Mucosa of rectum (tissue), 2 donors: ENCODE results near the gene CDKAL1.

Experiments
- H3K27ac ChIP-seq, 2 donors: one replicate each; pipeline ENCODE4 v1.7.0; 2013; ENCODE audit warnings: inconsistent platforms in 2 of 2, low read depth in 2 of 2, low read length in 2 of 2
- H3K27me3 ChIP-seq, 2 donors: one replicate each; pipeline ENCODE4 v1.7.0; 2013; ENCODE audit warnings: low read length in 2 of 2; ENCODE audit not compliant: control insufficient read depth in 2 of 2, insufficient read depth in 2 of 2
- H3K36me3 ChIP-seq, 2 donors: one replicate each; pipeline ENCODE4 v1.7.0; 2013; ENCODE audit warnings: low read length in 2 of 2; ENCODE audit not compliant: control insufficient read depth in 2 of 2, insufficient read depth in 2 of 2
- H3K4me1 ChIP-seq, 2 donors: one replicate each; pipeline ENCODE4 v1.7.0; 2013; ENCODE audit warnings: low read length in 2 of 2, mild to moderate bottlenecking in 1 of 2; ENCODE audit not compliant: control insufficient read depth in 2 of 2, insufficient read depth in 2 of 2
- H3K4me3 ChIP-seq, 2 donors: one replicate each; pipeline ENCODE4 v1.7.0; 2013; ENCODE audit warnings: low read length in 2 of 2
- H3K9ac ChIP-seq, 2 donors: one replicate each; pipeline ENCODE4 v1.7.0; 2013; ENCODE audit warnings: low read length in 2 of 2, low read depth in 1 of 2, mild to moderate bottlenecking in 1 of 2
- H3K9me3 ChIP-seq, 2 donors: one replicate each; pipeline ENCODE4 v1.7.0; 2013; ENCODE audit warnings: low read length in 2 of 2; ENCODE audit not compliant: control insufficient read depth in 2 of 2
- donor health status: healthy.
- donor health status: Normal muscosa, but diverticular disease.

The CDKAL1 gene

GRCh38 chr6:21271428-21272155, 737.3 kb downstream of the CDKAL1 start:
- Histone ChIP-seq H3K4me3 (no peak overlapping the region), H3K27ac (no peak overlapping the region), H3K27me3 (no peaks in the 10 kb centered on the region), H3K9me3 (no peaks in the 10 kb centered on the region), H3K9ac (no peak overlapping the region), H3K4me1 (no peaks in the 10 kb centered on the region), H3K36me3 (no peaks in the 10 kb centered on the region)

- Histone ChIP-seq H3K36me3 (no peaks in the 10 kb centered on the region), H3K27me3 (no peaks in the 10 kb centered on the region), H3K27ac (no peak overlapping the region), H3K4me1 (no peaks in the 10 kb centered on the region), H3K4me3 (no peak overlapping the region), H3K9me3 (no peaks in the 10 kb centered on the region), H3K9ac (no peak overlapping the region)
These were observed 739.2 kb downstream of the CDKAL1 start for GRCh38 chr6:21273451-21273850.

- Histone ChIP-seq H3K36me3 (no peaks in the 10 kb centered on the region), H3K9ac (no peak overlapping the region), H3K27me3 (no peaks in the 10 kb centered on the region), H3K27ac (no peak overlapping the region), H3K9me3 (no peaks in the 10 kb centered on the region), H3K4me3 (no peak overlapping the region), H3K4me1 (no peaks in the 10 kb centered on the region)
These were observed 740.6 kb downstream of the CDKAL1 start for GRCh38 chr6:21274851-21275250.

- H3K9ac ChIP-seq: no peak overlapping the region
- no peak overlapping the region for H3K4me3 ChIP-seq
- H3K36me3 ChIP-seq: no peaks in the 10 kb centered on the region
- H3K27me3 ChIP-seq: no peaks in the 10 kb centered on the region
- H3K27ac ChIP-seq: no peak overlapping the region
- no peaks in the 10 kb centered on the region for H3K4me1 ChIP-seq
- H3K9me3 ChIP-seq: no peaks in the 10 kb centered on the region
These were observed 743.5 kb downstream of the CDKAL1 start for GRCh38 chr6:21277601-21278374.

GRCh38 chr6:21278375-21278745, 744.1 kb downstream of the CDKAL1 start:
- Histone ChIP-seq H3K27me3 (no peaks in the 10 kb centered on the region), H3K4me1 (no peaks in the 10 kb centered on the region), H3K9me3 (no peaks in the 10 kb centered on the region), H3K36me3 (no peaks in the 10 kb centered on the region), H3K27ac (no peak overlapping the region), H3K4me3 (no peak overlapping the region), H3K9ac (no peak overlapping the region)

- Histone ChIP-seq H3K9me3 (no peaks in the 10 kb centered on the region), H3K36me3 (no peaks in the 10 kb centered on the region), H3K27ac (no peak overlapping the region), H3K4me1 (no peaks in the 10 kb centered on the region), H3K27me3 (no peaks in the 10 kb centered on the region), H3K4me3 (no peak overlapping the region), H3K9ac (no peak overlapping the region)
These were observed 745.4 kb downstream of the CDKAL1 start for GRCh38 chr6:21279619-21280018.

- H3K27me3 ChIP-seq: no peaks in the 10 kb centered on the region
- H3K4me3 ChIP-seq: no peak overlapping the region
- no peak overlapping the region for H3K27ac ChIP-seq
- no peaks in the 10 kb centered on the region for H3K36me3 ChIP-seq
- H3K4me1 ChIP-seq: no peaks in the 10 kb centered on the region
- no peaks in the 10 kb centered on the region for H3K9me3 ChIP-seq
- H3K9ac ChIP-seq: no peak overlapping the region
These were observed 747.1 kb downstream of the CDKAL1 start for GRCh38 chr6:21281366-21281765.
